Uterus (tissue), 4 donors: Measurements from ENCODE around the gene LGALS1. TPM values are rescaled to one million over a fixed set of nuclear protein-coding genes. Genes with fewer than 3 reads are reported as not detected.

Experiments used
- DNase-seq, 2 donors: peaks; one replicate each; pipeline ENCODE4 v3.0.0-alpha.2; 2019 to 2020
- H3K27ac ChIP-seq, 2 donors: fragments of 200-600 bp; sonication (generic); 1 replicate in 1 of 2; 2 replicates in 1 of 2; pipeline ENCODE4 v1.5.1; 2016 to 2018
- H3K27me3 ChIP-seq, 2 donors: fragments of 200-600 bp; sonication (generic); one replicate each; pipeline ENCODE4 v1.5.1; 2018 to 2019; ENCODE audit warnings: control low read depth in 1 of 2
- H3K36me3 ChIP-seq, 2 donors: fragments of 200-600 bp; sonication (generic); one replicate each; pipeline ENCODE4 v1.5.1; 2019; ENCODE audit warnings: control low read depth in 1 of 2
- H3K4me1 ChIP-seq, 2 donors: fragments of 200-600 bp; sonication (generic); one replicate each; pipeline ENCODE4 v1.5.1; 2018 to 2019; ENCODE audit warnings: control low read depth in 1 of 2
- H3K4me3 ChIP-seq, 2 donors: fragments of 200-600 bp; sonication (generic); 1 replicate in 1 of 2; 2 replicates in 1 of 2; pipeline ENCODE4 v1.5.1; 2018 to 2019; ENCODE audit warnings: mild to moderate bottlenecking in 1 of 2
- H3K9me3 ChIP-seq, 2 donors: fragments of 200-600 bp; sonication (generic); one replicate each; pipeline ENCODE4 v1.5.1; 2019; ENCODE audit warnings: control low read depth in 1 of 2
- CTCF ChIP-seq, 4 experiments: fragments of 200-600 bp in 2 of 4; fragments of 450-650 bp in 2 of 4; sonication (generic) in 2 of 4; IDR thresholded peaks; one replicate each; pipeline ENCODE4 v1.5.1; 2016 to 2019; ENCODE audit warnings: antibody characterized with exemption in 4 of 4, mild to moderate bottlenecking in 2 of 4, moderate library complexity in 1 of 4
- POLR2A ChIP-seq, 2 donors: fragments of 450-650 bp; IDR thresholded peaks; one replicate each; pipeline ENCODE4 v1.6.1; 2016; ENCODE audit warnings: antibody characterized with exemption in 2 of 2, mild to moderate bottlenecking in 1 of 2, moderate library complexity in 1 of 2
- intact Hi-C: fragments of 100-400 bp; cut with DNase I; formaldehyde crosslinking; loops from one replicate; pipeline ENCODE4 v1.15.1; 2023; ENCODE audit warnings: low total_unique reads
- total RNA-seq, 4 donors: library from RNA; depleted of rRNA in 3 of 4; stranded (reverse); fragments of >200 nt in 3 of 4; gene quantifications; one replicate each; pipeline versions ENCODE4 v1.1.0 to v1.2.4, GENCODE V29; 2014 to 2023
- donor health status: DM: yes; HTN: yes; CAD: no.

Gene LGALS1
- total RNA-seq, 4 donors from 2014 or later: 1,421 to 3,100 (median 2,146) TPM

DNA sequence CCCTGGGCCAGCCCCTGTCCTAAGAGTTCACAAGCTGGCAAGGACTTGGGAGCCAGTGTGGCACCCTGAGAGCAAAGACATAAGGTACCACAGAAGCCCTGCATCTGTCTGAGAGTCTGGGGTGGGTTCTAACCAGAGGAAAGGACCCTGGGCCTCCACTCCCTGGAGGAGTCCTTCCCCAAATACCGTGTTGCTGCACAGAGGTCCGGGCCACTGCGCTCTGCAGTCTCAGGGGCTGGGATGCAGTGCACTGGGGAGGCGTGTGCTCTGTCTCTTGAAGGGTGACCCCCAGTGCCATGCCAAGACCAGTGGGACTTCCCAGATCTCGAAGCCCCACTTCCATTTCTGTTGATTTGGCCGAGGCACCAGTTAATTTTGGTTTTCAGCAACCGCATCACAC lies 40.3 kb upstream of the LGALS1 start:
- intact Hi-C loops: no loop called here
- no peak for DNase-seq
- H3K36me3 ChIP-seq: no peaks in the 10 kb centered on the region
- H3K4me1 ChIP-seq: peaks cover 7 to 24% of the 10 kb centered on the region in 2 donors
- TF ChIP-seq POLR2A (IDR thresholded peaks at IDR 0.05) (no peak), CTCF (IDR thresholded peaks at IDR 0.05) (no peak)
- H3K4me3 ChIP-seq: no peak overlapping the region
- H3K27me3 ChIP-seq: no peaks in the 10 kb centered on the region
- H3K27ac ChIP-seq: peak overlapping the region; percentile 80 to 89
- H3K9me3 ChIP-seq: no peaks in the 10 kb centered on the region

DNA sequence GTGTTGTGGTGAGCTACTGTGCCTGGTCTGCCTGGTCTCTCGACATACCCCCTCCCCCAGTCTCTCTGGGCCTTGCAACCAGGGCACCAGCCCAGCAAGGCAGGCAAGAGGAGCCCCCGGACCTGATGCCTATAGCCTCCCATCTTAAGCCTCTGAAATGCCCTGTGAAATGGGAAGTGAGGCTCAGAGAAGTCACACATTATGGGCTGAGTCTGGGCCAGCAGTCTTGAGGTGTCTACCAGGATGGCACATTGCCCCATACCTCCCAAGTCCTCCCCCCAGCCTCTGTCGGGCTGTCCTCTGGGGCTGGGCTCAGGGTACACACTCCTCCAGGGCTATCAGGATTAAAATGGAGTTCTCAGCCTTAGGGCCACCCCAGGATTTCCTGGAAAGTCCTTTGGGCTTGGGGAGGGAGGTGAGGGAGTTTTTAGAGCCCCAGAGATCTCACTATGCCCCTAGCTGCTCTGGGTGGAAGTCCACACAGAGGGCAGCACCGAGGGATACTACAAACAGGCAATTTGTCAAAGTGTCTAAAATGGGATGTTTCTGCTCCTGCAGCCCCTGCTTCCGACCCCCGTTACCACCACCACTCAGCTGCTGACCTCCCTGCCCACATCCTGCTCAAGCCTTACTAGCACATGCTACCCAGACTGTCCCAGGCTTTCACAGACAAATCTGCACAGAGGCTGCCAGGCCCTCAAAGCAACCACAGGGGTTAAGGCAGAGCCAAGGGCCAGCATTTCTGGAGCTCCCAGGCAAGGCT lies 39.1 kb upstream of the LGALS1 start:
- no peak for DNase-seq
- no peaks in the 10 kb centered on the region for H3K36me3 ChIP-seq
- TF ChIP-seq POLR2A (IDR thresholded peaks at IDR 0.05) (no peak), CTCF (IDR thresholded peaks at IDR 0.05) (no peak)
- H3K4me3 ChIP-seq: no peak overlapping the region
- peak overlapping the region in 1 of 2 donors; percentile 44 for H3K27ac ChIP-seq
- H3K4me1 ChIP-seq: peaks cover 7 to 24% of the 10 kb centered on the region in 2 donors
- H3K27me3 ChIP-seq: no peaks in the 10 kb centered on the region
- intact Hi-C loops: no loop called here
- no peaks in the 10 kb centered on the region for H3K9me3 ChIP-seq

DNA sequence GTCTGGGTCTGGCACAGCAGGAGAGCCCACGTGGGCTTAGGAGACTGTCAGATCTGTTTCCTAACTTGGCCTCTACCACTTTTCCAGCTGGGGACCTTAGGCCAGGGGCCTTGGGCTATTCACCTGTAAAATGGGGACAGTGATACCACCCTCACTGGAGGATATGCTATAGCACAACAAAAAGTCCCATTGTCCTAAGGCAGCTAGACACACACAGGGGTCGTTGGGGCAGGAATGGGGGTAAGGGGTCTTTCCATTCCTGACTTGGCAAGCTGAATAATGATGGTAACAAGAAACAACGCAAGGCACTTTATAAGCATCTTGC lies 38.5 kb upstream of the LGALS1 start:
- Histone ChIP-seq H3K36me3 (no peaks in the 10 kb centered on the region), H3K4me1 (peaks cover 7 to 24% of the 10 kb centered on the region in 2 donors), H3K9me3 (no peaks in the 10 kb centered on the region), H3K4me3 (no peak overlapping the region), H3K27me3 (no peaks in the 10 kb centered on the region), H3K27ac (peak overlapping the region in 1 of 2 donors; percentile 44)
- no peak for DNase-seq
- no peak for TF ChIP-seq POLR2A (IDR thresholded peaks at IDR 0.05)
- no peak for TF ChIP-seq CTCF (IDR thresholded peaks at IDR 0.05)
- intact Hi-C loops: no loop called here

GRCh38 chr22:37638391-37639069 lies 36.9 kb upstream of the LGALS1 start:
- H3K9me3 ChIP-seq: no peaks in the 10 kb centered on the region
- no peak for TF ChIP-seq CTCF (IDR thresholded peaks at IDR 0.05)
- TF ChIP-seq POLR2A (IDR thresholded peaks at IDR 0.05): no peak
- peak overlapping the region in 1 of 2 donors; percentile 63 for H3K4me3 ChIP-seq
- H3K36me3 ChIP-seq: no peaks in the 10 kb centered on the region
- H3K27me3 ChIP-seq: no peaks in the 10 kb centered on the region
- peak overlapping the region in 1 of 2 donors; percentile 89 for H3K27ac ChIP-seq
- peaks cover 7 to 23% of the 10 kb centered on the region in 2 donors for H3K4me1 ChIP-seq
- DNase-seq: no peak
- intact Hi-C loops: no loop called here

GRCh38 chr22:37639070-37639760 lies 36.2 kb upstream of the LGALS1 start, which contains the start of gene SH3BP1:
Gene SH3BP1, plus strand, starts transcription at chr22:37639669. Its CDS starts 119 bp downstream, at chr22:37639788.
- TF ChIP-seq POLR2A (IDR thresholded peaks at IDR 0.05): peak in 1 of 2 donors; percentile 22
- TF ChIP-seq CTCF (IDR thresholded peaks at IDR 0.05): no peak
- Histone ChIP-seq H3K36me3 (no peaks in the 10 kb centered on the region), H3K27me3 (no peaks in the 10 kb centered on the region), H3K9me3 (no peaks in the 10 kb centered on the region), H3K4me3 (peak within 1 kb of the TSS; percentile 29 to 63), H3K27ac (peak within 1 kb of the TSS; percentile 43 to 89), H3K4me1 (peaks cover 7 to 19% of the 10 kb centered on the region in 2 donors)
- intact Hi-C loops: no loop called here
- DNase-seq: peak; percentile 57 to 71
